GM12878 (cell line): ENCODE results near the gene ARHGAP21. TPM values are rescaled to one million over a fixed set of nuclear protein-coding genes. Genes with fewer than 3 reads are reported as not detected.

Experiments used
- ATF3 ChIP-seq: IDR thresholded peaks from 2 replicates; pipeline ENCODE4 v1.6.1; 2011; ENCODE audit warnings: low read depth, mild to moderate bottlenecking, low read length, moderate library complexity, borderline replicate concordance; ENCODE audit errors: extremely low read depth
- CBX5 ChIP-seq: sonication (generic); IDR thresholded peaks from 2 replicates; pipeline ENCODE4 v1.6.1; 2016; ENCODE audit warnings: low read depth, moderate library complexity, mild to moderate bottlenecking, inconsistent platforms
- CHD2 ChIP-seq: IDR thresholded peaks from 2 replicates; pipeline ENCODE4 v1.6.1; 2011; ENCODE audit warnings: low read depth, low read length, improper control_type of control experiment, borderline replicate concordance
- CREB1 ChIP-seq: IDR thresholded peaks from 2 replicates; pipeline ENCODE4 v1.6.1; 2012; ENCODE audit warnings: low read depth, mild to moderate bottlenecking, inconsistent platforms
- CREM ChIP-seq: IDR thresholded peaks from 2 replicates; pipeline ENCODE4 v1.6.1; 2014; ENCODE audit warnings: antibody characterized with exemption, low read depth
- E2F8 ChIP-seq: fragments of 450-650 bp; IDR thresholded peaks from 2 replicates; pipeline ENCODE4 v1.6.1; 2018; ENCODE audit warnings: mild to moderate bottlenecking, low read depth, moderate library complexity; ENCODE audit not compliant: partially characterized antibody
- FOS ChIP-seq: IDR thresholded peaks from 3 replicates; pipeline ENCODE4 v1.6.1; 2011; ENCODE audit warnings: borderline replicate concordance; ENCODE audit not compliant: insufficient read length; ENCODE audit errors: extremely low read depth
- HDAC2 ChIP-seq: fragments of 200-600 bp; sonication (generic); IDR thresholded peaks from 2 replicates; pipeline ENCODE4 v1.6.1; 2017
- HDGF ChIP-seq: fragments of 450-650 bp; IDR thresholded peaks from 2 replicates; pipeline ENCODE4 v1.6.1; 2016; ENCODE audit warnings: antibody characterized with exemption
- MTA2 ChIP-seq: fragments of 450-650 bp; IDR thresholded peaks from 2 replicates; pipeline ENCODE4 v1.6.1; 2016; ENCODE audit warnings: low read depth, mild to moderate bottlenecking, moderate library complexity
- NKRF ChIP-seq: fragments of 450-650 bp; conservative IDR thresholded peaks from 2 replicates; pipeline ENCODE4 v1.6.1; 2017; ENCODE audit warnings: mild to moderate bottlenecking, moderate library complexity
- PML ChIP-seq: IDR thresholded peaks from 2 replicates; pipeline ENCODE4 v1.6.1; 2012; ENCODE audit warnings: low read length, inconsistent platforms
- POLR2AphosphoS5 ChIP-seq: IDR thresholded peaks from 2 replicates; pipeline ENCODE4 v1.6.1; 2011; ENCODE audit warnings: mild to moderate bottlenecking, low read length, inconsistent platforms
- RAD21 ChIP-seq: IDR thresholded peaks from 2 replicates; pipeline ENCODE4 v1.6.1; 2011; ENCODE audit warnings: mild to moderate bottlenecking, low read depth, low read length, moderate library complexity; ENCODE audit not compliant: insufficient read depth
- RB1 ChIP-seq: fragments of 450-650 bp; formaldehyde crosslinking; IDR thresholded peaks from 2 replicates; pipeline ENCODE4 v1.6.1; 2017; ENCODE audit warnings: mild to moderate bottlenecking, borderline replicate concordance
- RELB ChIP-seq: fragments of 450-650 bp; IDR thresholded peaks from 2 replicates; pipeline ENCODE4 v1.6.1; 2017; ENCODE audit warnings: low read depth, mild to moderate bottlenecking, moderate library complexity
- RFX5 ChIP-seq: IDR thresholded peaks from 2 replicates; pipeline ENCODE4 v1.6.1; 2011; ENCODE audit warnings: low read depth, low read length, improper control_type of control experiment
- SMAD5 ChIP-seq: IDR thresholded peaks from 2 replicates; pipeline ENCODE4 v1.6.1; 2016; ENCODE audit warnings: antibody characterized with exemption, low read depth
- SP1 ChIP-seq: IDR thresholded peaks from one replicate; pipeline ENCODE4 v1.6.1; 2011; ENCODE audit warnings: low read depth, low read length
- USF1 ChIP-seq: IDR thresholded peaks from 2 replicates; pipeline ENCODE4 v1.6.1; 2011; ENCODE audit warnings: borderline replicate concordance, low read depth, mild to moderate bottlenecking, moderate library complexity, mixed read lengths, low read length; ENCODE audit not compliant: insufficient read depth; ENCODE audit errors: extremely low read length
- YY1 ChIP-seq: IDR thresholded peaks from 2 replicates; pipeline ENCODE4 v1.6.1; 2011; ENCODE audit warnings: low read depth, mild to moderate bottlenecking, low read length
- ZNF24 ChIP-seq: fragments of 450-650 bp; IDR thresholded peaks from 2 replicates; pipeline ENCODE4 v1.6.1; 2017; ENCODE audit warnings: antibody characterized with exemption, mild to moderate bottlenecking
- polyA plus RNA-seq, 11 experiments: library from polyadenylated mRNA; depleted of rRNA in 4 of 11; unstranded in 6 of 11; stranded (reverse) in 5 of 11; fragments of >200 nt; fragmentation: Nextera tagmentation in 4 of 11; fragmentation: Illumina TruSeq in 1 of 11; extraction: Ambion mirVana in 4 of 11; extraction: Trizol in 1 of 11; gene quantifications; 1 replicate in 1 of 11; 2 replicates in 10 of 11; pipeline versions ENCODE4 v1.2.1 to v1.2.3, GENCODE V29; 2011 to 2016; ENCODE audit warnings: inconsistent platforms in 2 of 11, missing spikeins in 2 of 11, low read depth in 1 of 11
- total RNA-seq, 4 experiments: library from RNA; depleted of rRNA in 3 of 4; stranded (reverse); fragments of >200 nt in 3 of 4; fragmentation: Illumina TruSeq in 1 of 4; extraction: Trizol in 1 of 4; gene quantifications; 2 replicates each; pipeline versions ENCODE4 v1.2.1 to v1.2.3, GENCODE V29; 2013 to 2021

ARHGAP21 gene
- total and polyA plus RNA-seq, 10 of the 15 experiments (the other 5 are each of a cell fraction or from before 2014, with no cell fraction given): 11.7 to 103 (median 37.6) TPM

- TF ChIP-seq PML: peak; percentile 79
- TF ChIP-seq HDAC2: no peak
- TF ChIP-seq CHD2: peak; percentile 76
- peak; percentile 70; the same call in 1 of the 2 replicates for TF ChIP-seq CREM
- TF ChIP-seq CBX5: no peak
- peak; percentile 42; the same call in 1 of the 2 replicates for TF ChIP-seq MTA2
- no peak for TF ChIP-seq ATF3
- TF ChIP-seq HDGF: peak; percentile 87; the same call in 1 of the 2 replicates
- peak; percentile 62; the same call in 1 of the 2 replicates for TF ChIP-seq CREB1
- TF ChIP-seq SP1: peak; percentile 94
- peak; percentile 56; the same call in 1 of the 2 replicates for TF ChIP-seq POLR2AphosphoS5
- peak; percentile 63; the same call in 1 of the 2 replicates for TF ChIP-seq RB1
- 0 out of 2 replicates have a peak, but pooled peaks have one; percentile 13 for TF ChIP-seq YY1
- peak; percentile 61; the same call in 1 of the 2 replicates for TF ChIP-seq NKRF
- TF ChIP-seq SMAD5: no peak
- no peak for TF ChIP-seq ZNF24
- TF ChIP-seq RFX5: peak; percentile 83
- peak; percentile 83; the same call in 1 of the 2 replicates for TF ChIP-seq RELB
- TF ChIP-seq RAD21: peak; percentile 4; the same call in 1 of the 2 replicates
- peak; percentile 54 for TF ChIP-seq E2F8
- no peak for TF ChIP-seq USF1
- TF ChIP-seq FOS: peak; percentile 44
Observed at GRCh38 chr10:24724381-24725228, 918 bp upstream of the ARHGAP21 start (continued).
